GM12801 (cell line): ENCODE measurements around the gene ABCC6.

ENCODE experiments used
- CTCF ChIP-seq: IDR thresholded peaks from one replicate; pipeline ENCODE4 v1.5.1; 2011; ENCODE audit warnings: control low read depth; ENCODE audit not compliant: insufficient read length; ENCODE audit errors: extremely low read depth

Gene ABCC6

DNA sequence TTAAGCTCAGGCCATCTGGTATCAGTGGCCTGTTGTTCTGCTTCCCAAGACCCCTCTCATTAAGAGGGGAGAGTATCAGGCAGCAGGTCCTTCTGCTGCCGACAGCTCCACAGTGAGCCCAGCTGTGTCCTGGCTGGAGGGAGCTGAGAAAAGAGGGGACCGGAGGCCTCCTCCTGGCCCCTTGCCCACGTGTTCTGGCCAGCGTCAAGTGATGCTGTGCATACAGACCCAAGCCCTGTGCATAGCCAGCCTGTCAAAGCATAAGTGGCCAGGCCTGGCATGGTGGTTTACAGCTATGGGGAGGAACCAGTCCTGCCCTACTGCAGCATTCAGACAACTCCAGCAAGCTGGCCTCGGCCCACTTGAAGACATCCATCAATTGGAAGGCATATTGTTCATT lies 48.0 kb downstream of the ABCC6 start:
- TF ChIP-seq CTCF, result no peak

GRCh38 chr16:16172991-16173390 lies 50.3 kb downstream of the ABCC6 start:
- no peak for TF ChIP-seq CTCF

GRCh38 chr16:16171332-16171919 lies 51.9 kb downstream of the ABCC6 start:
- no peak for TF ChIP-seq CTCF

GRCh38 chr16:16169615-16170014 lies 53.7 kb downstream of the ABCC6 start:
- TF ChIP-seq CTCF, result no peak

DNA sequence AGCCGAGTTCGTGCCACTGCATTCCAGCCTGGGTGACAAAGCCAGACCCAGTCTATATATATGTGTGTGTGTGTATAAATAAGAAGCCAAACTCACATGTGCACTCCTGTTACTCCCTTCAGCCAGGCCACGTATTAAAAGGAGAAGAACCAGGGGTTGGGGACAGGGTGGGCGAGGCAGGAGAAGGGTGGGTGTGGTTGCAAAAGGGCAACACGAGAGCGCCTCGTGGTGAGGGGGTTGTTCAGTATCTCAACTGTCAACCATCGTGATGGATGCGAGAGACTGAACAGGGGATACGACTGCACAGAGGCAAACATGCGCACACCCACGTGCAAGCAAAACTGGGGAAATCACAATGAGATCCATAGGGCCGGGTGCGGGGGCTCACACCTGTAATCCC lies 54.9 kb downstream of the ABCC6 start:
- no peak for TF ChIP-seq CTCF

DNA sequence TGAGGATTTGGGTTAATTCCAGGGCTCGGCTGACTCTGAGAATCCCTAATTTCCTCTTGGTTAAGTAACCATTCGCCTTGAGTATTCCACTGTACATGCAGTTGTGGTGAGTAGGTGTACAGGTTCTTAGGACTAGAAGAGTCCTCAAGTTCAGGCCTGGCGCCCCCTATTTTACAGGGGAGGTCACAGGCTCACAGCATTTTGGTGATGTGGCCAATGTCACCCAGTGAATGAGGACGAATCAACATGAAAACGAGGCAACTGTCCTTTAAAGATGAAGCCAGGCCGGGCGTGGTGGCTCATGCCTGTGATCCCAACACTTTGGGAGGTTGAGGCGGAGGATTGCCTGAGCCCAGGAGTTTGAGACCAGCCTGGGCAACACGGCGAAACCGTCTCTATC lies 55.4 kb downstream of the ABCC6 start:
- no peak for TF ChIP-seq CTCF

DNA sequence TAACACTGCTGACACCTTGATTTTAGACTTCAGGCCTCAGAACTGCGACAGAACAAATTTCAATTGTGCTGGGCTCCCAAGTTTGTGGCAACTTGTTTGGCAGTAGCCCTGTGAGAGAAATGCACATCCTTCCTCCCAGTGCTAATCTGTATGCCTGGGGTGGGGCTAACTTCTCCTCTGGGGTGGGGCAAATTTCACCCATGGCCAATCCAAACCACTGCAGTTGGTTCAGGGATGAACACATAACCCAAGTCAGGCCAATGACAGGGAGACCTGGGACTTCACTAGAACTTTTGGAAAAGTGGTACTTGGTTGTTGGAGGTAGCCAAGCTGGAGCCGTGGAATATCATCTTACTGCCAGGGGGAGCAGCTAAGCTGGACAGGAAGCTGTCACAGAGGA lies 56.3 kb downstream of the ABCC6 start:
- no peak for TF ChIP-seq CTCF
